GM21529 (cell line): ENCODE data around the gene LRP2.

Experiments used
- ATAC-seq: cut with Tn5 transposase; IDR thresholded peaks from one replicate; pipeline ENCODE4 v1.9.1; 2021; ENCODE audit not compliant: unreplicated experiment

LRP2 gene

GRCh38 chr2:169247211-169247610 is 115.1 kb downstream of the LRP2 start:
- no peak for ATAC-seq

GRCh38 chr2:169240405-169240804 is 121.9 kb downstream of the LRP2 start:
- no peak for ATAC-seq

- no peak for ATAC-seq
These were observed 124.4 kb downstream of the LRP2 start for GRCh38 chr2:169237939-169238338.

GRCh38 chr2:169237286-169237685 is 125.0 kb downstream of the LRP2 start:
- no peak for ATAC-seq

- no peak for ATAC-seq
These were observed 129.7 kb downstream of the LRP2 start for GRCh38 chr2:169232551-169233154.

GRCh38 chr2:169230204-169230603 is 132.1 kb downstream of the LRP2 start:
- no peak for ATAC-seq

- no peak for ATAC-seq
These were observed 132.7 kb downstream of the LRP2 start for GRCh38 chr2:169229590-169229989.

- ATAC-seq = no peak
These were observed 136.4 kb downstream of the LRP2 start for GRCh38 chr2:169225906-169226305.

- no peak for ATAC-seq
These were observed 137.0 kb downstream of the LRP2 start for GRCh38 chr2:169225233-169225750.

GRCh38 chr2:169222665-169223064 is 139.7 kb downstream of the LRP2 start:
- peak; percentile 76 for ATAC-seq

- no peak for ATAC-seq
These were observed 140.5 kb downstream of the LRP2 start for GRCh38 chr2:169221745-169222369.

GRCh38 chr2:169210917-169211316 is 151.4 kb downstream of the LRP2 start:
- no peak for ATAC-seq

GRCh38 chr2:169208026-169208425 is 154.3 kb downstream of the LRP2 start:
- no peak for ATAC-seq

- no peak for ATAC-seq
These were observed 157.2 kb downstream of the LRP2 start for GRCh38 chr2:169205176-169205575.

- no peak for ATAC-seq
These were observed 158.4 kb downstream of the LRP2 start for GRCh38 chr2:169203952-169204351.

- no peak for ATAC-seq
These were observed 161.6 kb downstream of the LRP2 start for GRCh38 chr2:169200756-169201155.

- no peak for ATAC-seq
These were observed 168.7 kb downstream of the LRP2 start for GRCh38 chr2:169193618-169194017.

- no peak for ATAC-seq
These were observed 172.0 kb downstream of the LRP2 start for GRCh38 chr2:169190197-169190775.

GRCh38 chr2:169189132-169189531 is 173.2 kb downstream of the LRP2 start:
- no peak for ATAC-seq

- ATAC-seq = no peak
These were observed 176.6 kb downstream of the LRP2 start for GRCh38 chr2:169185711-169186110.

- ATAC-seq = no peak
These were observed 178.3 kb downstream of the LRP2 start for GRCh38 chr2:169184074-169184473.

GRCh38 chr2:169182573-169182972 is 179.8 kb downstream of the LRP2 start:
- no peak for ATAC-seq
